SK-N-SH (cell line): ENCODE measurements around the gene GHR.

Experiments
- CTCF ChIP-seq: fragments of 200-600 bp; sonication (generic); IDR thresholded peaks from 2 replicates; pipeline ENCODE4 v1.6.1; 2017; ENCODE audit warnings: antibody characterized with exemption, mild to moderate bottlenecking, moderate library complexity
- EZH2phosphoT487 ChIP-seq: fragments of 200-600 bp; sonication (generic); IDR thresholded peaks from 2 replicates; pipeline ENCODE4 v1.6.1; 2017; ENCODE audit warnings: low read depth, mixed run types, mild to moderate bottlenecking, antibody characterized with exemption, moderate library complexity, borderline replicate concordance

GRCh38 chr5:42606464-42606869 lies 183.2 kb downstream of the GHR start:
- TF ChIP-seq EZH2phosphoT487: no peak
- no peak for TF ChIP-seq CTCF
